Measurements from ENCODE around the gene LDHD.
A peak's percentile ranks its signal among the peaks of the same experiment; 100 is the strongest.

Gene LDHD

DNA sequence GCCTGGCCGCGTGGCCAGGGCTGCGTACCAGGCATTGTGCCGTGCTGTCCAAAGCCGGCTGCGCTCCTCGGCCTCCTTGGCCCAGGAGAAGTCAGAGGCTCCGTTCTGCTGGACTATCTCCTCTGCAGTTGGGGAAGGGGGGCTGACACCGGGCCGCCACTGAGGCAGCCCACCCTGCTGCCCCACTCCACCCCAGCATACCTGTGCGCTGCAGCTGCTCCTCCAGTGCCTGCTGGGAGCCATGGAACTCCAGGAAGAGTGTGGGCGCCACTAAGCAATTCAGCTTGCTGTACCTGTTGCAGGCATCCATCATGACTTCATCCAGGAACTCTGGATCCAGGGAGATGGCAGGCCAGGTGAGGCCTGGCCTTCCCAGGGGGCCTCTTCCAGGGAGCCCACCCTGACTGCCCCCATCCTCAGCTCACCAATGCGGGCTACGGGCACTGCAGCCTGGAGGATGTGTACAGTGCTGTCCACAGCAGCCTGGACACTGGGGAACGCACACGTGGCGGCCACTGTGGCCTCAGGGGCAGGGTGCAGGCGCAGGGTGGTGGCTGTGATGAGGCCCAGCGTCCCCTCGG, 2.9 kb downstream of the LDHD start:
- H3K27ac ChIP-seq = no peak overlapping the region
- no peak for TF ChIP-seq ZFX (IDR thresholded peaks at IDR 0.05)
- TF ChIP-seq CTCF (conservative IDR thresholded peaks at IDR 0.05) = no peak

GRCh38 chr16:75112734-75113491, 3.7 kb downstream of the LDHD start:
- no peak overlapping the region for H3K27ac ChIP-seq

GRCh38 chr16:75111961-75112733, 4.4 kb downstream of the LDHD start:
- H3K27ac ChIP-seq = peak overlapping the region; percentile 83; the same call in 1 of the 2 replicates
- no peak for TF ChIP-seq CTCF (conservative IDR thresholded peaks at IDR 0.05)
- TF ChIP-seq ZFX (IDR thresholded peaks at IDR 0.05) = no peak

More at GRCh38 chr16:75112734-75113491, 3.7 kb downstream of the LDHD start:
- TF ChIP-seq CTCF (conservative IDR thresholded peaks at IDR 0.05) = no peak
- TF ChIP-seq ZFX (IDR thresholded peaks at IDR 0.05) = no peak

- TF ChIP-seq CTCF (conservative IDR thresholded peaks at IDR 0.05) = peak; percentile 66
- no peak for TF ChIP-seq ZFX (IDR thresholded peaks at IDR 0.05)
- peak overlapping the region; percentile 83 for H3K27ac ChIP-seq
Measured at GRCh38 chr16:75111514-75111940, 5.1 kb downstream of the LDHD start.

DNA sequence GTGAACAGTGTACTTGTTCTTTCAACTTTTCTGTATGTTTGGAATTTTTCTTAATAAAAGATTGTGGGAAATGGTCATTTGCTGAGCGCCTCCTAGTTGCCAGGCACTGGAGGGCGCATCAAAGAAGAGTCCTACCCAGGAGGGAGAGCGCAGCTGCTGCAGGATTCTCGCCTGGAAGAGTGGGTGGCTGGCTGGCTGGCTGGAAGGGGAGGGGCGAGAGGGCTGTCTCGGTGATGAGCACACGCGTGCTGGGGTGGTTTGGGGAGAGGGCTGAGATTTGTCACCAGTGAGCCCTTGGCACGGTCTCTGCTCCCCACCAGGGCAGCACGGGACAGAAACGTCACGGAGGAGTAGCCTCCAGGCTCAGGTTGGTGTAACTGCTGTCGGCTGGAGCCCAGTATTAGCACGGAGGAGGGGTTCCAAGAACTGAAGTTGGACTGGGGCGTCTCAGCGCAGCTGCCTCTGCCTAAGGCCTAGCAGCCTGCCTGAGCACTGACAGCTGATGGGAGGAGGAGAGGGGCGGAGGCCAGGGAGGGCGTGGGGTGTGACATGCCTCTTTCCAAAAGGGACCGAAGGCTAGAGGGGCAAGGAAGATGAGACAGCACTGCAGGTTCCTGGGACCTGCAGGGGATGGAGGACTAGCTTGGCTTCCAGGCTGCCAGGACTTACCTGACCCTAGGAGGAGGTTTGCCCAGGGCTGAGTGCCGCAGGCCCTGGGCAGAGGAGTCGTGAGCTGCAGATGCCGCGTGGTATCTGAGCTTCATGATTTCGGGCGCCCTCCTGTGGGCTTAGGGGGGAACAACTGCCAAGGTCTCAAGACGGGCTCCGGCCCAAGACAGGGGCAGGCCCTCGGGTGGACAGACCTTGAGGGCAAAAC, 5.7 kb downstream of the LDHD start:
- TF ChIP-seq CTCF (conservative IDR thresholded peaks at IDR 0.05) (peak; percentile 87), ZFX (IDR thresholded peaks at IDR 0.05) (no peak)
- peak overlapping the region; percentile 83 for H3K27ac ChIP-seq

- peak overlapping the region; percentile 83 for H3K27ac ChIP-seq
- TF ChIP-seq ZFX (IDR thresholded peaks at IDR 0.05) (no peak), CTCF (conservative IDR thresholded peaks at IDR 0.05) (no peak)
Measured at GRCh38 chr16:75109732-75110243, 6.8 kb downstream of the LDHD start.

Data from C4-2B (cell line).